DMS79 treated with DMSO at 0.1 percent for 48 hours (cell line): ENCODE results near the gene ANKRD11.
"Not testable (repeated sequence)": the region's sequence is repeated elsewhere in the genome, so short reads cannot be mapped to it uniquely, and the experiment has no call there.

Experiments used
- DNase-seq: peaks from one replicate; lab custom pipeline; 2025; lab: John Stamatoyannopoulos, UW

Gene ANKRD11

DNA sequence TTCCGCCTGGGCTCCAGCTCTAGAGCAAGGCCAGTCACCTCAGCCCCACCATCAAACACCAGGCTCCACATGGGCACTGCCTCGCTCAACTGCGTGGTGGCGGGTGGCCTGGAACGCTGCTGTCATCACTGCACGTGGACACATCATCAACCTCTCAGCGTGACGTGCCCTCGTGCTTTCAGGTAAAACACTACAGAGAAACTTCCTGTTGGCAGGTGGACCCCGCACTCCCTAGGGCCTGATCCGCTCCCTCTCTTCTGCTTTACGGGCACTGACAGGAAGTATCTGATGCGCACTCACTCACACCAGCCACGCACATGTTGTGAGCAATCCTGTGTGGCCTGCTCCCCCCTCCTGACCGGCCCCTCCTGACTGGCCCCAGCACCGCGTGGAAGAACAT is 87.4 kb downstream of the ANKRD11 start:
- DNase-seq = no peak

DNA sequence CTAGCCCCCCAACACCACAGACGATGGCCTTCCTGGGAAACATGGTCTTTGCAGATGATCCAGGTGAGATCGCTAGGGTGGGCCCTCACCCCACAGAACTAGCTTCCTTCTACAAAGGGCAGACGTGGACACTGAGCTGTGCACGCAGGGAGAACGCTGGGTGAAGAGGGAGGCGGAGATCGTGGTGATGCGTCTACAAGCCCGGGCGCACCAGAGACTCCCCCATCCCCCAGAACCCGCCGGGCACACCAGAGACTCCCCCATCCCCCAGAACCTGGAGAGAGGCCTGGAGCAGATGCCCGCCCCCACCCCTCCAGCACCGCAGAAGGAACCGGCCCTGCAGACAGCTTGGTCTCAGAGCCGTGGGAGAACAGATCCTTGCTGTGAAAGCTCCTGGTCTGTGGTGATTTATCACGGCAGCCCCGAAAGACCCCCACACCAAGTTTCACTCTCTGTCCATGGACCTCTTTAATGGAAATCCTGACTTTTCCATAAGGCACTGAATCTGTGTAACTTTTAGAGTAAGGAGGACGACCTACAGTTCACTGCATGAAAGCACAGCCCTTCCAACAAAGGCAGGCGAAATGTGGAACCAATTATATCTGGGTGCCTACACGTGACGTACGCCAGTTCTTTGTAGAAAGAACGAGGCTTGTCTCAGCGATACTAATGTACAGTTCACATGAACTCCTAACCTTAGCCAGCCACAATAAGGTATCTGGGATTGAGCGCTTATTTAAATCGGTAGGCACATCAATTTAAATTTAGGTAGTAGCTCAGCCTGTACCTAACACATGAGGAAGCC is 88.5 kb downstream of the ANKRD11 start:
- no peak for DNase-seq

DNA sequence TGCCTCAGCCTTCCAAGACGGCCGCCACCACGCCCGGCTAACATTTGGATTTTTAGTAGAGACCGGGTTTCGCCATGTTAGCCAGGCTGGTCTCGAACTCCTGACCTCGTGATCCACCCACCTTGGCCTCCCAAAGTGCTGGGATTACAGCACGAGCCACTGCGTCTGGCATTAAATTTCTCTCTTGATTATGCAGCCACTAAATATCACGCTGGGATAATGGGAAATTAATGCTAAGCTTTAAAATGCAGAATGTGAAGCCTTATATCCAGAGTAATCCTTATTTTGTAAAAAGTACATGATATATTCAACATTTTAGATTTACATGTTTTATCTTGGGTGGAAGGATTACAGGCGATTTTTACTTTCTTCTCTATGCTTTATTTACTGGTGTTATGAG is 89.2 kb downstream of the ANKRD11 start:
- DNase-seq = no peak

DNA sequence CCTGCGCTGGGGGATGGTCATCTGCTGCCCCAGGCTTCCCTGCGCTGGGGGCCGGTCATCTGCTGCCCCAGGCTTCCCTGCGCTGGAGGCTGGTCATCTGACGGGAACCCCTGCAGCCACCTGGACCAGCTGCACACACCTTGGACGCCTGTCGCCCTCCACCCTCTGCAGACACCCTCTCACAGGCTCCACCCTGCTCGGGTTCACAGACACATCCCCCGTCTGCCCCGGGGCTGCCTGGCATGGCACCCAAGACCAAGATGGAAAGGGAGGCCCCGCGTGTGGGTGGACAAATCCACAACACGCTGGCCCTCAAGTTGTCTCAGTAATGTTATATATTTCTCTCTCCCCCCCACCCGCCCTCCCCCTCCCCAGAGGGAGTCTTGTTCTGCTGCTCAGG is 89.6 kb downstream of the ANKRD11 start:
- no peak for DNase-seq

DNA sequence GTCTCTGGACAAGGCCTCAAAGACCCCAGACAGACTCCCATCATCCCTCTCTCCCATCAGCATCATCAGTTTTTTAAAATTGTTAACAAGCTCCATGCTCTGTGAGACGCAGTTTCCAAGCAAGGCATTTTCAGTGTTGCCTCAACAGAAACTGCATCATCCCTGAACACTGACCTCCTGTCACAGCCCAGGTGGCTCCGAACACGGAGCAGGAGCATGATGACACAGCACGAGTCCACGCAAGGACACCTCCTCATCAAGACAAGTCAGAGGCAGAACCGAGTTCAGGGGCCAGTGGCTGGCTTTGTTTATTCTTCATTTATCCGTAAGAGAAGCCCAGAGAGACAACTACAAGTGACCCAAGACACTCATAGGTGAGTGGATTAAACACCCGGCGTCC is 91.4 kb downstream of the ANKRD11 start:
- DNase-seq = no peak

DNA sequence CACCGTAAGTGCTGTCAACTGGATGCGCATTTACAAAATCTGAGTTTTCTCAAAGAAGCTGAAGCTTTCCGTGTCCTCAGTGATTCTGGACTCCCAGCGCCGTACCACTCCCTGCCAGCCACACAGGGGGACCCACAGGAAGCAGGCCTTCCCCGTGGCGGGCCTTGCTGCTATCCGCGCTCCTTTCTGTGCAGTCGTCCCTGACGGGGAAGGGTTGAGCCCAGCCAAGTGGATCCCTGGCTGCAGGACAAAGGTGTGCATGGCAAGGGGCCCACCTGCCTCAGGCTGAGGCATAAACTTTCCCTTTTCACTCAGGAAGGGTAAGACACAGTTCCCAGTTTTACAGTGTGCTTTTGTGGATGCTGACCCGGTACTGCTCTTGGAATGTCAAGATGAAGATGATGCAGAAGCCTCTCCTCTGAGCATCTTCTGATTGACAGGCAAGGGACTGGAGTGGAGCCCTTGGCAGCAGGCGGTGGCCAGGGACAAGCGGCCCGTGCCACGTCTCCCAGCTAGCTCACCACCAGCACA is 93.0 kb downstream of the ANKRD11 start:
- DNase-seq = no peak

DNA sequence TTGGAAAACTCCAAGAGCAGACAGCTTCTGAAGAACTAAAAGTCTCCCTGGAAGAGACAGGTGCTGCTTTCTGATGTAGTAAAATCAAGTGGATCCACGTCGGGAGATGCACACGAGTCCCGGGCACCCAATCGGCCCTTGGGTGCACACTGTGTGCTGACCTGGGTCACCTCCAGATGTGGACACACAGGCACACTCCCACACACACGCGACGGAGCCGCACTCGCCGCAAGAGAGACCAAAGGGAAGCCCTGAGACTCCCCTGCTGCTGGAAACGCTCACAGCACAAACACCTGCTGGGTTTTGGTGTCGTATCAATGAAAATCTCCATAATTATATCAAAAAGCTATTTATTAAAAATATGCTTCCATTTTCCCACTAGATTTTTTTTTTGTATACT is 94.2 kb downstream of the ANKRD11 start:
- DNase-seq = no peak

DNA sequence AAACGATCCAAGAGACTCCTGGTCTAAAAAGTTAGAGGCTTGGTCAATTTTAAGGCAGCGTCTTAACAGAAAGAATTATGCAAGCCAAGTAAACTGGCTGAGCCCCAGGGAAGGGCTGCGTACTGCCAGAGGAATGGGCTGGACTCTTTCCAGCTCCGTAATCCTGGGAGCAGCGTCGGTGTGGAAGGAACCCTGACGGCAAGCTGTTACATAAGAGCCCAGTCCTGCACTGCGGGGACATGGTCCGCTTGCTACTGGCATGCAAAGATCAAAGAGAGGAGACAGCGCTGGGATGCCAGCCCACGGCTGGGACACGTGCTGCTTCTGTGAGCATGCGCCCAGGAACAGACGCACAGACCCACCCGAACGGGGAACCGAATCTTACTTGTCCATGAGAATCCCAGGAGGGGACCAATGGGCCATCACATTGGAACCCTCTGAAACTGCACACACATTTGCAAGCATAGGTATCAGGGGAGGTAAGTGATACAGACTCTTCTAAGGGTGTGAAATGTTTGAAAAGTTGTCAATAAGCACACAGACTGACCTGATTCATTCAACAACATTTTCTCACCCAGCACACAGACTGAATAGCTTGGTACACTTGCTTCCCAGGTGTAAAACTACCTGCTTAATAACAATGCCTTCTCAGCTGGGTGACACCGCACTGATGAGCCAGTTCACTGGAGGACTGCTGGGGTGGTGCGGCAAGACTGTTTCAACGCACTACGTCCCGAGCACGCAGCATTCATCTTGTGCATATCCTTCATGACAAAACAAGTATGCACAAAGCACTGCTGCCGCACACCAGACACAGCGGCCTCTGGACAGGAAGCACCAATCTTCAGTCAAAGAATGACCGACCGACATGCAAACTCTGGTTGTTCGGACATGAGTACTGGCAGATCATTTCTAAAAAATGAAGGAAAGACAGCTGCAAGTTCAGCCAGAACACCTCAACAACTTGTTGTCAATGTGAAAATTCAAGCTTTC is 94.9 kb downstream of the ANKRD11 start:
- peak; percentile 46 for DNase-seq

DNA sequence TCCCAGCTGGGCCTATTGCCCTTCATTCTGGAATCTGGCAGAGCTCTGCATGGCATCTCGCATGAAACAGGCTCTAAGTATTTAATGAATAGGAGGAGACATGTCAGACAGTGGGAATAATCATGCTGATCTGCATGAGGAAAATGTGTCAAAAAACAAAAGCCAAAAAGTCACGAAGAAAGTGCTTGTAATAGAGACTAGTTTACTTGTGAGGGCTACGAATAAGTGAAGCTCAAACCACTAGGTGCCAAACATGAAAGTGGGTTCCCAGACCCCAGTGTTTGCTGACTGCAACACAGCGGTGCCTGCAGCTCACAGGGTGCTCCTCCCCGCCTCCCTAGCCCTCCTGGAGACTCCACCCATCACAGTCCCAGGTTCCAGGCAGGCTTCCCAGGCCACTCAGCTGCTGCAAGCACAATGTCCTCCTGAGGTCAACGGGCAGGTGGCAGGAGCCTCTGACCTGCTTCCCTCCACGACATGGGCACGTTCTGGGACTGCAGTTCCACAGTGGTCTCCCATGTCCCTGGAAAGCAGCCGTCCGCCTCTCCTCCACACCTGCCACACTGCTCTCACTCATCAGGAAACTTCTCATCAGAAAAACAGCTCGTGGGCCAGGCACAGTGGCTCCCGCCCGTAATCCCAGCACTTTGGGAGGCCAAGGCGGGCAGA is 96.5 kb downstream of the ANKRD11 start:
- DNase-seq = no peak

DNA sequence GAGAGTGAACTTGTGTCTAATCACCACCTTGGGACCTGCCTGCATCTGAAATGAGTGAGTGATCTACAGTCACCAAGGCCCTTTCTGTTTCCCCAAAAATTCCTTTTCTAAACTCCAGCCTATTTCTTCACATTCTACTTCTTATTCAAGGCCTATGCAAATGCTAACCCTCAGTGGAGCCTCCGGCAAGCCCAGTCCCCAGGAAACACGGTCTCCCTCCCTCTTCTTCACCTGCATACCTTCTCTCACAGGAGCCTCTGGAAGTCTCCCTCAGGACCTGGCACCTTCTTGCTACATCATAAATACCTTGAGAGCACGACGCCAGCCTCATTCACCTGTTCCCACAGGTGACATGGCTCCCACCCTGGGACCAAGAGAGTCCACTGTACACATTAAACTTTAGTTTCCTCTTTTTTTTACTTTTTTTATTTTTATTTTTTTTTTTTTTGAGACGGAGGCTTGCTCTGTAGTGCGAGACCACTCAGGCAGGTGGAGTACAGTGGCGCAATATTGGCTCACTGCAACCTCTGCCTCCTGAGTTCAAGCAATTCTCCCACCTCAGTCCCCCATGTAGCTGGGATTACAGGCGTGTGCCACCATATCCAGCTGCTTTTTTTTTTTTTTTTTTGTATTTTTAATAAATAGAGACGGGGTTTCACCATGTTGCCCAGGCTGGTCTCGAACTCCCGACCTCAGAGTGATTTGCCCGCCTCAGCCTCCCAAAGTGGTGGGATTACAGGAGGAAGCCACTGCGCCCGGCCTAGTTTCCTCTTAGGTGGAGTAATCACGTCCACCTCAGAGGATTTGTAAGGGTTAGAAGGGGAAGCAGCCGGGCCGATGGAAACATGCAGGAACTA is 97.3 kb downstream of the ANKRD11 start:
- no peak for DNase-seq

DNA sequence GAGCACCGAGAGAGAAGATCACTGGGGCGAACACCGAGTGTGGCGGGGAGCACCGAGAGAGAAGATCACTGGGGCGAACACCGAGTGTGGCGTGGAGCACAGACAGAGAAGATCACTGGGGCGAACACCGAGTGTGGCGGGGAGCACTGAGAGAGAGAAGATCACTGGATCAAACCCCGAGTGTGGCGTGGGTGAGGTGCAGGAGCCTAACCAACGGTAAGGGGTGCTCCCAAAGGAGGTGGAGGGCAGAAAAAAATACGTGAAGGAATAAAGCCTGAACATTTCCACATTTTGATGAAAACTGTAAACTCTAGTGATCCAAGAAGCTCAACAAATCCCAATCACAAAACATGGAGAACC is 100.2 kb downstream of the ANKRD11 start:
- not testable (repeated sequence) for DNase-seq

DNA sequence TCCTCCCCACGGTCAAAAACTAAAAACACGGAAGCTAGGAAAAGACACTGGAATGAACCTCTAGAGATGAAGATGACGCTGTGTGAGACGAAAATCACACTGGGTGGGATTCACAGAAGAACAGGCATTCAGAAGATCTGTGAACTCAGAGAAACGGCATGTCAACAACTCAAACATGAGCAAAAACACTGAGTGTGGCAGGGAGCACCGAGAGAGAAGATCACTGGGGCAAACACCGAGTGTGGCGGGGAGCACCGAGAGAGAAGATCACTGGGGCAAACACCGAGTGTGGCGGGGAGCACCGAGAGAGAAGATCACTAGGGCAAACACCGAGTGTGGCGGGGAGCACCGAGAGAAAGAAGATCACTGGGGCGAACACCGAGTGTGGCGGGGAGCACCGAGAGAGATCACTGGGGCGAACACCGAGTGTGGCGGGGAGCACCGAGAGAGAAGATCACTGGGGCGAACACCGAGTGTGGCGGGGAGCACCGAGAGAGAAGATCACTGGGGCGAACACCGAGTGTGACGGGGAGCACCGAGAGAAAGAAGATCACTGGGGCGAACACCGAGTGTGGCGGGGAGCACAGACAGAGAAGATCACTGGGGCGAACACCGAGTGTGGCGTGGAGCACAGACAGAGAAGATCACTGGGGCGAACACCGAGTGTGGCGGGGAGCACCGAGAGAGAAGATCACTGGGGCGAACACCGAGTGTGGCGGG is 100.7 kb downstream of the ANKRD11 start:
- not testable (repeated sequence) for DNase-seq

DNA sequence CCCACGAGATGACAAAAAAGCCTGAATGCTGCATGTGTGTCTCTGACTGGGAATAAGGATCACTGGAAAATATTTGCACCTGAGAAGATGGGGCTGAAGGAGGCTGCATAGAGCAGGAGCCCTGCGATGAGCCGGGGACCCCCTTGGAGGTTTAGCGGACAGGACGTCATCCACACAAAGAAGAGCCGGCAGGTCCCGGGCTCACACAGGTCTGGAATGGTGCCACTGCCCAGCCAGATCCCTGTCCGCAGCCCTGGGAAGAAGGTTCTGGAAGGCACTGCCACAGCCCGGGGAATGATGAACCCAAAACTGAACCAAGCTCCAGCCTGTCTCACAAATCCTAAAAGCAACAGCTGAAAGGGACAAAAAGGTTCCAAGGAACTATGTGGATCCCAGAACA is 101.8 kb downstream of the ANKRD11 start:
- no peak for DNase-seq

DNA sequence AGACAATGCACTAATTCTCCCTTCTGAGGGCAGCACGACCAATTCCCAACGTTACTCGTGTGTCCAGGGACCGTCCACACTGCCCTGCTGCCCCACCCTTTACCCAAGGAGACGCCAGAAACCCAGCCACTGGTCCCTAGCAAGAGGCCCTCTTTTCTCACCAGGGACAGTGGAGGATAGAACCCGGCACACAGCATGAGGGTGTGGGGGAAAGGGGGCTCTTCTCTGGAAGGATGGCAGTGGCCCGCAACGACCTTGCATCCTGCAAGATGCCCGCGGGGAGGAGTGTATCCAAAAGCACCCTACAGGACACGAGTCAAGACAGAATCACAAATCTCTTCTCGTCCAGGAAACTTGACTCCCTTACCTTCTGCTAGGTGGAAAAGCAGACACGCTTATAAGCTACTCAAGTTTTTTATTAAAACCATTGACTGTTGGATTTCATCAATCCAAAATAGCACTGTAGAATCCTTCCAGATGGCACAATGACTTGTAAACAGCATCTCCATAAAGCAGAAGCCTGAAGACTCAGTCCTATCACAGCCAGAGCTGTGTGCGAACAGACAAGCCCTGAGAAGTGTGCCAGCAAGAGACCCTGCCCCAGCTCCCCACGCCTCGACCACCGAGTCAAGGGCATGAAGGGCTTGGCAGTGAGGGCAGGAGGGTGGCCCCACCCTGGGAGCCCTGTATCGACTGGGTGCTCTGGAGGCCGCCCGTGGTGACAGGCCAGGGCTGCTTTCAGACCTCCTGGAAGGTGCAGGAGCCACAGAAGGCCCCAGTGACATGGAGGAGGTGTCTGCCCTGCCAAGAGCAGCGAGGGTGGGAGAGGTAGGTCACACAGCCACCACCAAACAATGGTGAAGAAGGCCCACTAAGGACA is 103.8 kb downstream of the ANKRD11 start:
- no peak for DNase-seq

DNA sequence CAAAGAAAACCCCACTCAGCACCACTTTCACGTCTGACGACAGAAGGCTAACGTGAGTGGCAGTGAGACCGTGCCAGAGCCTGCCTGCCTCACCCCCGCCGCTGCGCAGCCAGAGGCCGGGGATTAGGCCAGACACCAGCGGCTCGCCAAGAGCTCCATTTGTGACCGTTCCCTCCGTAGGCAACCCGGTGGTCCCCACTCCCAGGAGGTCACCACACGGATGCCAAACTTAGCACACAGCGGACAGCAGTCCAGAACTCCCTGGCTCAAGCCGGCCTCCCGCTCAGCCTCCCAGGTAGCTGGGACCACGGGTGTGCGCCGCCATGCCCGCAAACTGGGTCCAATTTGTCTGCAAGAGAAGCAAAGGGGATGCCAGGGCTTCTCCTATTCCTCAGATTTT is 104.6 kb downstream of the ANKRD11 start:
- DNase-seq = no peak

DNA sequence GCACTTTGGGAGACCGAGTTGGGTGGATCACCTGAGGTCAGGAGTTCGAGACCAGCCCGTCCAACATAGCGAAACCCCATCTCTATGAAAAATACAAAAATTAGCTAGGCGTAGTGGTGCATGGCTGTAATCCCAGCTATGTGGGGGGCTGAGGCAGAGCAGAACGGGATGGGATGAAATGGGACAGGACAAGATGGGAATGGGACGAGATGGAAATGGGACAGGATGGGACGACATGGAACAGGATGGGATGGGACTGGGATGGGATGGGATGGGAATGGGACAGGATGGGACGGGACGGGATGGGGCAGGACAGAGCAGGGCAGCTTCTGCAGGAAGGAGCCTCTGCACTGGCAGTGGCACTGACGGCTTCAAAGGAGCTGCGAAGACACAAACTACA is 106.1 kb downstream of the ANKRD11 start:
- no peak for DNase-seq

DNA sequence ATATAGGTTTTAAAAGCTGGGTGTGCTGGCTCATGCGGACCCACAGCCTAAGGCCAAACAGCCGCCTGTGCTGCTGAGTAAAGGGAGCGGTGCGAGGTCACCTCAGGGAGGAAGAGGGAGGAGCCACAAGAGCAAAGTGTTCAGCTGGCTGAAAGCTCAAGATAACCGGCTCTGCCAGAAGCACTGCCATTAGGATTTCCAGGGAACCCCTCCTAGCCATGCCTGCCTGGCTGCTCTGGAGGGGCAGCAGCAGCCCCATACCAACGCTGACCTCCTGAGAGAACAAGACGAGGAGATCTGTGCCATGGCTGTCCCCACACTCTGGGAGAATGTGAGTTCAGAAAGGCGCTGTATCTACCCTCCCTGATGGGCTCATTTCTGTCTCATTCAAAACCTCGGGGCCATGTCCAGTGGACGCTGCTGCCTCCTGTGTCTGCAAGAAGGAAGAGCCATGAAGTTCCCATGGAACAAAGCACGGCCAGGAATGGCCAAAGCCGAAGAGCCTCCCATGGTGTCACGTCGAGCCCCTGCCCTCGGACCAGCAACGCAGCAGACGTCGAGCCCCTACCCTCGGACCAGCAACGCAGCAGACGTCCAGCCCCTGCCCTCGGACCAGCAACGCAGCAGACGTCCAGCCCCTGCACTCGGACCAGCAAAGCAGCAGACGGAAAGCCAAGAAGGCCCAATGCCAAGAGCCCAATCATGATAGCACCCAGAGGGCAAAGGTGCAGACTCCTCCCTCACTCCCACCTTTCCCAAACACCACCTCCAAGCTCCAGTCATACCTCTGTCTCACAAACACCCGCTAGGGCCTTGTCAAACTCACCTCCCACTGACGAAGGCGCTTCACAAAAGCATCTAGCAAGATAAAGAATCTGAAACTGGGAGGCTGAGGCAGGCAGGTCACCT is 107.0 kb downstream of the ANKRD11 start:
- DNase-seq = no peak

DNA sequence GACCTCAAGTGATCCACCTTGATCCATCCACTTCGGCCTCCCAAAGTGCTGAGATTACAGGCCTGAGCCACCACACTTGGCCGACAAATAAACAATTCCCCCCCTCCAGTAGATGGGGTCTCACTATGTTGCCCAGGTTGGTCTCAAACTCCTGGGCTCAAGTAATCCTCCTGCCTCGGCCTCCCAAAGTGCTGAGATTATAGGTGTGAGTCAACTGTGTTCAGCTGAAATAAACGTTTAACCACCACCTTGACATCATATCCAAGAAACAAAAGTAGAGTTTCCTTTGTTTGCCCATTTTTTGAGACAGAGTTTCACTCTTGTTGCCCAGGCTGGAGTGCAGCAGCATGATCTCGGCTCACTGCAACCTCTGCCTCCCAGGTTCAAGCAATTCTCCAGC is 107.8 kb downstream of the ANKRD11 start:
- DNase-seq = not testable (repeated sequence)

DNA sequence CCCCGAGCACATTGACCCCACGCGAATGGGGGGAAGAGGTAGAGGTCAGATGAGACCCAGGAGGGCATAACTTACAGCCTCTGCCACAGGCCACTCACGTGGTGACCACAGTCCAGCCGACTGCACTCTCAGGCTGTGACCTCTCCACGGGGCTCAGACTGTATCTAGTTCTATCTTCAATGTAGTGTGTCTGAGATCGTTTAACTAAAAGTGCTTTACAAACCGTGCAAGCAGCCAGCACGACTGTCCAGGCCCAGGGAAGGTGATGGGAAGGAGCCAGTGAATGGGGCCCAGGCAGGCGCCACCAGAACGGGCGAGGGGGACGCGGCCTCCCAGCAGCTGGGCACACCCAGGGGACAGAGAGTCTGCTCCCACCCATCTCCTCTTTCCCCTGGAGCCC is 108.6 kb downstream of the ANKRD11 start:
- no peak for DNase-seq
